Astrocyte of the spinal cord (primary cell): ENCODE results near the gene BLNK.

ENCODE experiments used
- DNase-seq: peaks from one replicate; pipeline ENCODE4 v3.0.0; 2011; ENCODE audit warnings: low read depth, low spot score
- H3K4me3 ChIP-seq: 2 replicates; pipeline ENCODE4 v1.5.1; 2011; ENCODE audit warnings: low read depth, mild to moderate bottlenecking, low read length, moderate library complexity
- in situ Hi-C: cut with HindIII; loops from 2 replicates; pipeline ENCODE4 v1.10.0; 2017; ENCODE audit warnings: low sequenced_read_pairs
- TF ChIP-seq, protein P1 (sequence below): IDR thresholded peaks from 2 replicates; pipeline ENCODE4 v1.5.1; 2012; ENCODE audit warnings: low read depth, mild to moderate bottlenecking, low read length, inconsistent platforms

Gene BLNK

DNA sequence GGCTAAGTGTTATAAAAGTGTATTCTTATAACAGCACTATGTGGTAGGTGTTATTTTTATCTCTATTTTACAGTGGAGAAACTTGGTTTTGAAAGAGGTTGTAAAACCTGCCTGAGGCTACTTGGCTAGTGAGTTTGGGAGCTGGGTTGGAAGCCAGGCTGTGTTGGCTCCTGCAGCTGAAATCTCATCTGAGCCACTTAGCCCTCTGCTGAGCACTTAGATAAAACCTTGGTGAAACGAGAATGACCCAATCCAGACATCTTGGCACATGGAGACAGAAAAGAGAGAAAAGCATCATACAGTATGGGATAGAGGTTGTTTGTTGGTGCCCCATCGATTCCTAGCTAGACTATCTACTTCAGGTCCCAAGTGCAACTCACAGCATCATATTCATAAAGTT lies 37.4 kb downstream of the BLNK start:
- TF ChIP-seq, protein P1, sequence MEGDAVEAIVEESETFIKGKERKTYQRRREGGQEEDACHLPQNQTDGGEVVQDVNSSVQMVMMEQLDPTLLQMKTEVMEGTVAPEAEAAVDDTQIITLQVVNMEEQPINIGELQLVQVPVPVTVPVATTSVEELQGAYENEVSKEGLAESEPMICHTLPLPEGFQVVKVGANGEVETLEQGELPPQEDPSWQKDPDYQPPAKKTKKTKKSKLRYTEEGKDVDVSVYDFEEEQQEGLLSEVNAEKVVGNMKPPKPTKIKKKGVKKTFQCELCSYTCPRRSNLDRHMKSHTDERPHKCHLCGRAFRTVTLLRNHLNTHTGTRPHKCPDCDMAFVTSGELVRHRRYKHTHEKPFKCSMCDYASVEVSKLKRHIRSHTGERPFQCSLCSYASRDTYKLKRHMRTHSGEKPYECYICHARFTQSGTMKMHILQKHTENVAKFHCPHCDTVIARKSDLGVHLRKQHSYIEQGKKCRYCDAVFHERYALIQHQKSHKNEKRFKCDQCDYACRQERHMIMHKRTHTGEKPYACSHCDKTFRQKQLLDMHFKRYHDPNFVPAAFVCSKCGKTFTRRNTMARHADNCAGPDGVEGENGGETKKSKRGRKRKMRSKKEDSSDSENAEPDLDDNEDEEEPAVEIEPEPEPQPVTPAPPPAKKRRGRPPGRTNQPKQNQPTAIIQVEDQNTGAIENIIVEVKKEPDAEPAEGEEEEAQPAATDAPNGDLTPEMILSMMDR = no peak
- DNase-seq = no peak
- H3K4me3 ChIP-seq = no peak overlapping the region
- in situ Hi-C loops = no loop called here

DNA sequence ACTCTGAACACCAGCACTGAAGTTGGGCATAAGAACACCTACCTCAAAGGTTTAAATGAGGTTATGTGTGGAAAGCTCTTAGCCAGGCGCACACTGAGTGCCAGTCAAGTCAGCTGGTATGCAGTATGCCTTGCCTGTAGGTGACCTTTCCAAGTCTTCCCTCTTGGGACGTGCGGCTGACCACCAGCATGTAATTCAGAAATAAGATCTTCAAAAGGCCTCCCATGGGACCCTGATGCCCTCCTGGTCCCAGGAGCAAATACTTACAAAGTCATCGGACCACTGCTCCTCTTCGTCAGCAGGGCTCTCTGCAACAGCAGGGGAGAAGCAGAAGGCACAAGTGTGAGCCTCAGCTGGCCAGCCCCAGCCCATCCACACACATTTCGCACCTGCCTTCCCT lies 40.8 kb downstream of the BLNK start:
- H3K4me3 ChIP-seq = no peak overlapping the region
- TF ChIP-seq, protein P1 = no peak
- in situ Hi-C loops = no loop called here
- no peak for DNase-seq

DNA sequence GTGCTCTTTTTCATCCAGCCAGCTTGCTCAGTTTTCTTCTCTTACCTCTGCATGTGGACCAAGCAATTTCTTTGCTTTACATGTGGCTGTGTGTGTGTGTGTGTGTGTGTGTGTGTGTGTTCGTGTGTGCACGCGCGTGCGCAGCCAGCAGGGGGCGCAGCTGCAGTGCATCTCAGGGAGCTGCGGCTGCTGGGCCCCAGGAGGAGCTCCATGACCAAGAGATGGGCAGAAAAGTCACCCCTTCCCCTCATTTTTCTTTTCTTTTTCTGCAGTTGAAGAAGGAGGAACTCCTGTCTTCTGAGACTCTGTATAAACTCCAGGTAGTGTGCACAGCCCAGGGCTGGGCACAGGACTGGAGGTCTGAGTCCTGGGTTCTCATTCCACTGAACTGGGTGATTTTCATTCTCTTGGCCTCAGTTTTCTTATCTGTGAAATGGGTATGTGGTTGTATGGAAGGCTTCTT lies 41.8 kb downstream of the BLNK start:
- DNase-seq = peak; percentile 58
- H3K4me3 ChIP-seq = no peak overlapping the region
- TF ChIP-seq, protein P1 = peak; percentile 79
- in situ Hi-C loops = no loop called here

DNA sequence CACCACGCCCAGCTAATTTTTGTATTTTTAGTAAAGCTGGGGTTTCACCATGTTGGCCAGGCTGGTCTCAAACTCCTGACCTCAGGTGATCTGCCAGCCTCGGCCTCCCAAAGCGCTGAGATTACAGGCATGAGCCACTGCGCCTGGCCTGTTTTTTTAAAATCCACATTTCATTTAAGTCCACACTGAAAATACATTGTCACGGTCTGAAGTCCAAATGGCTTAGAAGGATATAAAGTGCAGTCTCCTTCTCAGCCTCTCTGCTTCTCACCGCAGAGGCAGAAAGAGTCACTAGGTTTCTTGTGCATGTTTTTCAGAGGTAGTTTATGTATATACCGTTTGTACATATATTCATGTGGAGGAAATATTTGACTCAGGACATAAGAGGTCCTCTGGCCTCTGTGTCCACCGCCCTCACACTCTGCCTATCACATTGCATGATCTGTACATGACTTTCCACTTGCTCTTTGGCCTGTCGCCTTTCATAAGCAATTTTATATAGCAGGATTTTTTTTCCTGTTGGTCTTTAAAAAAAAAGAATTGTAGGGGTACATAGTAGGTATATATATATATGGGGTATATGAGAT lies 42.9 kb downstream of the BLNK start:
- in situ Hi-C loops = no loop called here
- TF ChIP-seq, protein P1 = no peak
- no peak for DNase-seq
- no peak overlapping the region for H3K4me3 ChIP-seq

DNA sequence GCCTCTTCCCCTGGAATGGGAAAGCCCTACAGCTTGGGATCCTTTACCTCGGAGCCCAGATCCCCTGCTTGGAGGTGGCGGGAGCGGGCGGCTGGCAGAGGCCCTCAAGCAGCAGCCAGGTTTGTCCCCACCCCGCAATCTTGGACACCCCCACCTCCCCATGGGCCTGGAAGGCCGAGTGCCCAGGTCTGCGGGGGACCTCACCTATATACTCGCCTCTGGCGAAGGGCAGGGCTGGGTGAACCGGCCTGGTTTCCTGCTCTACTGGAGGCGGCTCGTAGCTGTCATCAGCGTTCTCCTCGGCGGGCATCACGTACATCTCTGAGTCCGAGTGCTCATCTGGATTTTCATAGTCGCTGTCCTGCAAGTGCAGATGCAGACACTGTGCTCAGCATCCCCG lies 44.2 kb downstream of the BLNK start:
- no peak for DNase-seq
- no peak overlapping the region for H3K4me3 ChIP-seq
- TF ChIP-seq, protein P1 = no peak
- in situ Hi-C loops = no loop called here

DNA sequence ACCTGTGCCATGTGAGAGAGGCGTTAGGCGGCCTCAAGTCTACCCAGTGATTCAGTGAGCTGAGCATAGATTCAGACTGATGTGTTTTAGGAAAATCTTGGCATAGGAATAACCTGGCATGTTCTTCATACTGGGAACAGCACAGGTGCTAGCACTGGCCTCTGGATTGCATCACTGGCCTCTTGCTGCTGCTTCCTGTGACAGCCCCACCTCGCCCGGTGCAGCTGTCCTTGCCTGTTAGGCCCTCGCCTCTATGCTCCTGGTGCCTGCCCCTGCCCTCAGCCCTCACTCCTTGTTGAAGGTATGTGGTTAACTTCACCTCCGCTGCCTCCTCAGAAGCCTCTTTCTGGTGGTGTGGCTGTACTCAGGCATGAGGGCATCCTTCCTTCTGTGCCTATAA lies 46.2 kb downstream of the BLNK start:
- TF ChIP-seq, protein P1 = no peak
- in situ Hi-C loops = no loop called here
- no peak for DNase-seq
- no peak overlapping the region for H3K4me3 ChIP-seq
